ENCODE results near the gene C16orf89. TPM values are rescaled to one million over a fixed set of nuclear protein-coding genes. Genes with fewer than 3 reads are reported as not detected.

Gene C16orf89
- total and polyA plus RNA-seq, 2 experiments from 2014 or later, result 2.8 to 4.4 TPM

DNA sequence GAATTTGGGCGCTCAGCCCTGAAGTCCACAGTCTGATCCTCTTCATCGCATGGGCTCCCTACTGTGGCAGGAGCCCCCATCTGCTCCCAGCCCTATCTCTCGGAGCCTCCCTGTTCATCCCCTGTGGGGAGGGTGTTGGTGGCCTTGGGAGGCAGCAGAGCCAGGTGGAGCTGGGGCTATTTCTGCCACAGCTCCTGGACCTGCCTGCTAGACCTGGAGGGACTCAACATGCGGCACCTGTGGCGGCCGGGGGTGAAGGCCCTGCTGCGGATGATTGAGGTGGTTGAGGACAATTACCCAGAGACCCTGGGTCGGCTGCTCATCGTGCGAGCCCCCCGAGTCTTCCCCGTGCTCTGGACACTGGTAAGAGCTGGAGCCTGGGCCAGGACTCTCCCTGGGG, 62.5 kb downstream of the C16orf89 start:
- H3K27ac Mint-ChIP-seq, result no peak overlapping the region
- no peaks in the 10 kb centered on the region for H3K4me1 Mint-ChIP-seq
- no peaks in the 10 kb centered on the region for H3K9me2 ChIP-seq (ENCODE audit: insufficient read depth)
- no peaks in the 10 kb centered on the region for H3F3A ChIP-seq (replicated peaks; ENCODE audit: low read depth)
- H4K20me1 ChIP-seq (replicated peaks; ENCODE audit: insufficient read depth), result 0 out of 2 replicates have a peak, but pooled peaks cover 3% of the 10 kb centered on the region
- H3K27me3 Mint-ChIP-seq (ENCODE audit: insufficient read depth, low read depth, poor library complexity), result peaks cover 2% of the 10 kb centered on the region
- H3K79me2 ChIP-seq (replicated peaks; ENCODE audit: insufficient read depth), result no peaks in the 10 kb centered on the region
- TF ChIP-seq JUNB (IDR thresholded peaks at IDR 0.05; ENCODE audit: unreplicated experiment) (no peak), STAT1 (IDR thresholded peaks at IDR 0.05; ENCODE audit: unreplicated experiment) (no peak), CREB1 (CRISPR knock-in tag; IDR thresholded peaks at IDR 0.05; ENCODE audit: low read depth) (no peak), ZNF331 (CRISPR knock-in tag; IDR thresholded peaks at IDR 0.05; ENCODE audit: low read depth) (no peak), NANOG (IDR thresholded peaks at IDR 0.05; ENCODE audit: borderline replicate concordance) (no peak), ZNF114 (CRISPR knock-in tag; IDR thresholded peaks at IDR 0.05) (no peak), EZH2phosphoT487 (IDR thresholded peaks at IDR 0.05; ENCODE audit: unreplicated experiment) (no peak), POLR2AphosphoS5 (IDR thresholded peaks at IDR 0.05; ENCODE audit: low read depth) (no peak), EZH2 (IDR thresholded peaks at IDR 0.05; ENCODE audit: low read depth, unreplicated experiment) (no peak)
- TF ChIP-seq, protein P1, sequence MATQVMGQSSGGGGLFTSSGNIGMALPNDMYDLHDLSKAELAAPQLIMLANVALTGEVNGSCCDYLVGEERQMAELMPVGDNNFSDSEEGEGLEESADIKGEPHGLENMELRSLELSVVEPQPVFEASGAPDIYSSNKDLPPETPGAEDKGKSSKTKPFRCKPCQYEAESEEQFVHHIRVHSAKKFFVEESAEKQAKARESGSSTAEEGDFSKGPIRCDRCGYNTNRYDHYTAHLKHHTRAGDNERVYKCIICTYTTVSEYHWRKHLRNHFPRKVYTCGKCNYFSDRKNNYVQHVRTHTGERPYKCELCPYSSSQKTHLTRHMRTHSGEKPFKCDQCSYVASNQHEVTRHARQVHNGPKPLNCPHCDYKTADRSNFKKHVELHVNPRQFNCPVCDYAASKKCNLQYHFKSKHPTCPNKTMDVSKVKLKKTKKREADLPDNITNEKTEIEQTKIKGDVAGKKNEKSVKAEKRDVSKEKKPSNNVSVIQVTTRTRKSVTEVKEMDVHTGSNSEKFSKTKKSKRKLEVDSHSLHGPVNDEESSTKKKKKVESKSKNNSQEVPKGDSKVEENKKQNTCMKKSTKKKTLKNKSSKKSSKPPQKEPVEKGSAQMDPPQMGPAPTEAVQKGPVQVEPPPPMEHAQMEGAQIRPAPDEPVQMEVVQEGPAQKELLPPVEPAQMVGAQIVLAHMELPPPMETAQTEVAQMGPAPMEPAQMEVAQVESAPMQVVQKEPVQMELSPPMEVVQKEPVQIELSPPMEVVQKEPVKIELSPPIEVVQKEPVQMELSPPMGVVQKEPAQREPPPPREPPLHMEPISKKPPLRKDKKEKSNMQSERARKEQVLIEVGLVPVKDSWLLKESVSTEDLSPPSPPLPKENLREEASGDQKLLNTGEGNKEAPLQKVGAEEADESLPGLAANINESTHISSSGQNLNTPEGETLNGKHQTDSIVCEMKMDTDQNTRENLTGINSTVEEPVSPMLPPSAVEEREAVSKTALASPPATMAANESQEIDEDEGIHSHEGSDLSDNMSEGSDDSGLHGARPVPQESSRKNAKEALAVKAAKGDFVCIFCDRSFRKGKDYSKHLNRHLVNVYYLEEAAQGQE (IDR thresholded peaks at IDR 0.05; ENCODE audit: unreplicated experiment), result no peak
- TF ChIP-seq, protein P2, sequence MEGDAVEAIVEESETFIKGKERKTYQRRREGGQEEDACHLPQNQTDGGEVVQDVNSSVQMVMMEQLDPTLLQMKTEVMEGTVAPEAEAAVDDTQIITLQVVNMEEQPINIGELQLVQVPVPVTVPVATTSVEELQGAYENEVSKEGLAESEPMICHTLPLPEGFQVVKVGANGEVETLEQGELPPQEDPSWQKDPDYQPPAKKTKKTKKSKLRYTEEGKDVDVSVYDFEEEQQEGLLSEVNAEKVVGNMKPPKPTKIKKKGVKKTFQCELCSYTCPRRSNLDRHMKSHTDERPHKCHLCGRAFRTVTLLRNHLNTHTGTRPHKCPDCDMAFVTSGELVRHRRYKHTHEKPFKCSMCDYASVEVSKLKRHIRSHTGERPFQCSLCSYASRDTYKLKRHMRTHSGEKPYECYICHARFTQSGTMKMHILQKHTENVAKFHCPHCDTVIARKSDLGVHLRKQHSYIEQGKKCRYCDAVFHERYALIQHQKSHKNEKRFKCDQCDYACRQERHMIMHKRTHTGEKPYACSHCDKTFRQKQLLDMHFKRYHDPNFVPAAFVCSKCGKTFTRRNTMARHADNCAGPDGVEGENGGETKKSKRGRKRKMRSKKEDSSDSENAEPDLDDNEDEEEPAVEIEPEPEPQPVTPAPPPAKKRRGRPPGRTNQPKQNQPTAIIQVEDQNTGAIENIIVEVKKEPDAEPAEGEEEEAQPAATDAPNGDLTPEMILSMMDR (conservative IDR thresholded peaks at IDR 0.05; ENCODE audit: low read depth in 2 of 2), result no peak
- TF ChIP-seq, protein P3, sequence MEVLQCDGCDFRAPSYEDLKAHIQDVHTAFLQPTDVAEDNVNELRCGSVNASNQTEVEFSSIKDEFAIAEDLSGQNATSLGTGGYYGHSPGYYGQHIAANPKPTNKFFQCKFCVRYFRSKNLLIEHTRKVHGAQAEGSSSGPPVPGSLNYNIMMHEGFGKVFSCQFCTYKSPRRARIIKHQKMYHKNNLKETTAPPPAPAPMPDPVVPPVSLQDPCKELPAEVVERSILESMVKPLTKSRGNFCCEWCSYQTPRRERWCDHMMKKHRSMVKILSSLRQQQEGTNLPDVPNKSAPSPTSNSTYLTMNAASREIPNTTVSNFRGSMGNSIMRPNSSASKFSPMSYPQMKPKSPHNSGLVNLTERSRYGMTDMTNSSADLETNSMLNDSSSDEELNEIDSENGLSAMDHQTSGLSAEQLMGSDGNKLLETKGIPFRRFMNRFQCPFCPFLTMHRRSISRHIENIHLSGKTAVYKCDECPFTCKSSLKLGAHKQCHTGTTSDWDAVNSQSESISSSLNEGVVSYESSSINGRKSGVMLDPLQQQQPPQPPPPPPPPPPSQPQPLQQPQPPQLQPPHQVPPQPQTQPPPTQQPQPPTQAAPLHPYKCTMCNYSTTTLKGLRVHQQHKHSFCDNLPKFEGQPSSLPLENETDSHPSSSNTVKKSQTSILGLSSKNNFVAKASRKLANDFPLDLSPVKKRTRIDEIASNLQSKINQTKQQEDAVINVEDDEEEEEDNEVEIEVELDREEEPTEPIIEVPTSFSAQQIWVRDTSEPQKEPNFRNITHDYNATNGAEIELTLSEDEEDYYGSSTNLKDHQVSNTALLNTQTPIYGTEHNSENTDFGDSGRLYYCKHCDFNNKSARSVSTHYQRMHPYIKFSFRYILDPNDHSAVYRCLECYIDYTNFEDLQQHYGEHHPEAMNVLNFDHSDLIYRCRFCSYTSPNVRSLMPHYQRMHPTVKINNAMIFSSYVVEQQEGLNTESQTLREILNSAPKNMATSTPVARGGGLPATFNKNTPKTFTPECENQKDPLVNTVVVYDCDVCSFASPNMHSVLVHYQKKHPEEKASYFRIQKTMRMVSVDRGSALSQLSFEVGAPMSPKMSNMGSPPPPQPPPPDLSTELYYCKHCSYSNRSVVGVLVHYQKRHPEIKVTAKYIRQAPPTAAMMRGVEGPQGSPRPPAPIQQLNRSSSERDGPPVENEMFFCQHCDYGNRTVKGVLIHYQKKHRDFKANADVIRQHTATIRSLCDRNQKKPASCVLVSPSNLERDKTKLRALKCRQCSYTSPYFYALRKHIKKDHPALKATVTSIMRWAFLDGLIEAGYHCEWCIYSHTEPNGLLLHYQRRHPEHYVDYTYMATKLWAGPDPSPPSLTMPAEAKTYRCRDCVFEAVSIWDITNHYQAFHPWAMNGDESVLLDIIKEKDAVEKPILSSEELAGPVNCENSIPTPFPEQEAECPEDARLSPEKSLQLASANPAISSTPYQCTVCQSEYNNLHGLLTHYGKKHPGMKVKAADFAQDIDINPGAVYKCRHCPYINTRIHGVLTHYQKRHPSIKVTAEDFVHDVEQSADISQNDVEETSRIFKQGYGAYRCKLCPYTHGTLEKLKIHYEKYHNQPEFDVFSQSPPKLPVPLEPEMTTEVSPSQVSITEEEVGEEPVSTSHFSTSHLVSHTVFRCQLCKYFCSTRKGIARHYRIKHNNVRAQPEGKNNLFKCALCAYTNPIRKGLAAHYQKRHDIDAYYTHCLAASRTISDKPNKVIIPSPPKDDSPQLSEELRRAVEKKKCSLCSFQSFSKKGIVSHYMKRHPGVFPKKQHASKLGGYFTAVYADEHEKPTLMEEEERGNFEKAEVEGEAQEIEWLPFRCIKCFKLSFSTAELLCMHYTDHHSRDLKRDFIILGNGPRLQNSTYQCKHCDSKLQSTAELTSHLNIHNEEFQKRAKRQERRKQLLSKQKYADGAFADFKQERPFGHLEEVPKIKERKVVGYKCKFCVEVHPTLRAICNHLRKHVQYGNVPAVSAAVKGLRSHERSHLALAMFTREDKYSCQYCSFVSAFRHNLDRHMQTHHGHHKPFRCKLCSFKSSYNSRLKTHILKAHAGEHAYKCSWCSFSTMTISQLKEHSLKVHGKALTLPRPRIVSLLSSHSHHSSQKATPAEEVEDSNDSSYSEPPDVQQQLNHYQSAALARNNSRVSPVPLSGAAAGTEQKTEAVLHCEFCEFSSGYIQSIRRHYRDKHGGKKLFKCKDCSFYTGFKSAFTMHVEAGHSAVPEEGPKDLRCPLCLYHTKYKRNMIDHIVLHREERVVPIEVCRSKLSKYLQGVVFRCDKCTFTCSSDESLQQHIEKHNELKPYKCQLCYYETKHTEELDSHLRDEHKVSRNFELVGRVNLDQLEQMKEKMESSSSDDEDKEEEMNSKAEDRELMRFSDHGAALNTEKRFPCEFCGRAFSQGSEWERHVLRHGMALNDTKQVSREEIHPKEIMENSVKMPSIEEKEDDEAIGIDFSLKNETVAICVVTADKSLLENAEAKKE (CRISPR knock-in tag; IDR thresholded peaks at IDR 0.05), result no peak
- TF ChIP-seq, protein P4, sequence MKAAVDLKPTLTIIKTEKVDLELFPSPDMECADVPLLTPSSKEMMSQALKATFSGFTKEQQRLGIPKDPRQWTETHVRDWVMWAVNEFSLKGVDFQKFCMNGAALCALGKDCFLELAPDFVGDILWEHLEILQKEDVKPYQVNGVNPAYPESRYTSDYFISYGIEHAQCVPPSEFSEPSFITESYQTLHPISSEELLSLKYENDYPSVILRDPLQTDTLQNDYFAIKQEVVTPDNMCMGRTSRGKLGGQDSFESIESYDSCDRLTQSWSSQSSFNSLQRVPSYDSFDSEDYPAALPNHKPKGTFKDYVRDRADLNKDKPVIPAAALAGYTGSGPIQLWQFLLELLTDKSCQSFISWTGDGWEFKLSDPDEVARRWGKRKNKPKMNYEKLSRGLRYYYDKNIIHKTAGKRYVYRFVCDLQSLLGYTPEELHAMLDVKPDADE (IDR thresholded peaks at IDR 0.05), result no peak
- H3K4me2 ChIP-seq, result no peak overlapping the region
- no peak for DNase-seq (ENCODE audit: low spot score)
- H3K36me3 ChIP-seq (ENCODE audit: insufficient read depth), result no peaks in the 10 kb centered on the region
- ATAC-seq, result no peak
- H2AFZ ChIP-seq, result no peak overlapping the region
- peaks cover 4% of the 10 kb centered on the region; the same call in 1 of the 3 replicates for H3K36me3 Mint-ChIP-seq (ENCODE audit: low read depth)
- H3K4me3 ChIP-seq, result no peak overlapping the region
- H3K4me1 ChIP-seq (ENCODE audit: insufficient read depth), result no peaks in the 10 kb centered on the region
- H3K27me3 ChIP-seq (ENCODE audit: insufficient read depth), result no peaks in the 10 kb centered on the region
- H3K27ac ChIP-seq (ENCODE audit: low read depth), result no peak overlapping the region
- H3K4me3 Mint-ChIP-seq, result no peak overlapping the region
- H3K9me3 Mint-ChIP-seq, result no peaks in the 10 kb centered on the region
